Dendritic cell treated with granulocyte-macrophage colony-stimulating factor and Interleukin-4, amounts not matched to agents 40 ng/mL and 50 ng/mL, for 4 days (primary cell): ENCODE results near the gene DOCK1.

ENCODE experiments used
- H3K27ac Mint-ChIP-seq: one replicate; pipeline ENCODE4 v1.8.0; 2022; ENCODE audit warnings: mild to moderate bottlenecking, mixed read lengths
- H3K27me3 Mint-ChIP-seq: one replicate; pipeline ENCODE4 v1.8.0; 2022; ENCODE audit warnings: mild to moderate bottlenecking, mixed read lengths
- H3K36me3 Mint-ChIP-seq: one replicate; pipeline ENCODE4 v1.8.0; 2022; ENCODE audit warnings: low read depth, mixed read lengths
- H3K4me1 Mint-ChIP-seq: one replicate; pipeline ENCODE4 v1.8.0; 2022; ENCODE audit warnings: low read depth, mixed read lengths
- H3K4me3 Mint-ChIP-seq: one replicate; pipeline ENCODE4 v1.8.0; 2022; ENCODE audit warnings: mild to moderate bottlenecking, moderate library complexity, mixed read lengths
- H3K9me3 Mint-ChIP-seq: one replicate; pipeline ENCODE4 v1.8.0; 2022; ENCODE audit warnings: mixed read lengths
- intact Hi-C: fragments of 100-400 bp; cut with micrococcal nuclease; formaldehyde crosslinking; loops from one replicate; pipeline ENCODE4 v1.15.0; 2022

Gene DOCK1

GRCh38 chr10:127145173-127145572 is 239.9 kb downstream of the DOCK1 start:
- H3K36me3 Mint-ChIP-seq = no peaks in the 10 kb centered on the region
- intact Hi-C loops = no loop called here
- H3K4me1 Mint-ChIP-seq = peaks cover 22% of the 10 kb centered on the region
- peaks cover 4% of the 10 kb centered on the region for H3K27me3 Mint-ChIP-seq
- no peaks in the 10 kb centered on the region for H3K9me3 Mint-ChIP-seq
- no peak overlapping the region for H3K4me3 Mint-ChIP-seq
- H3K27ac Mint-ChIP-seq = no peak overlapping the region

GRCh38 chr10:127146661-127147060 is 241.4 kb downstream of the DOCK1 start:
- Mint-ChIP-seq H3K27ac (no peak overlapping the region), H3K4me3 (no peak overlapping the region), H3K36me3 (no peaks in the 10 kb centered on the region), H3K4me1 (peaks cover 25% of the 10 kb centered on the region), H3K27me3 (peaks cover 4% of the 10 kb centered on the region), H3K9me3 (no peaks in the 10 kb centered on the region)
- intact Hi-C loops = no loop called here

GRCh38 chr10:127148066-127148932 is 243.1 kb downstream of the DOCK1 start:
- Mint-ChIP-seq H3K27me3 (peaks cover 4% of the 10 kb centered on the region), H3K27ac (no peak overlapping the region), H3K9me3 (no peaks in the 10 kb centered on the region), H3K36me3 (no peaks in the 10 kb centered on the region), H3K4me1 (peaks cover 25% of the 10 kb centered on the region), H3K4me3 (no peak overlapping the region)
- intact Hi-C loops = no loop called here

- no peaks in the 10 kb centered on the region for H3K9me3 Mint-ChIP-seq
Observed at GRCh38 chr10:127148933-127149220, 243.6 kb downstream of the DOCK1 start.

GRCh38 chr10:127149501-127150081 is 244.4 kb downstream of the DOCK1 start:
- H3K4me1 Mint-ChIP-seq = peaks cover 25% of the 10 kb centered on the region
- H3K27ac Mint-ChIP-seq = no peak overlapping the region
- intact Hi-C loops = no loop called here
- no peaks in the 10 kb centered on the region for H3K36me3 Mint-ChIP-seq
- no peaks in the 10 kb centered on the region for H3K9me3 Mint-ChIP-seq
- peaks cover 2% of the 10 kb centered on the region for H3K27me3 Mint-ChIP-seq
- H3K4me3 Mint-ChIP-seq = no peak overlapping the region

More at GRCh38 chr10:127148933-127149220, 243.6 kb downstream of the DOCK1 start:
- peaks cover 4% of the 10 kb centered on the region for H3K27me3 Mint-ChIP-seq
- no peak overlapping the region for H3K27ac Mint-ChIP-seq
- no peaks in the 10 kb centered on the region for H3K36me3 Mint-ChIP-seq
- peaks cover 25% of the 10 kb centered on the region for H3K4me1 Mint-ChIP-seq
- H3K4me3 Mint-ChIP-seq = no peak overlapping the region
- intact Hi-C loops = no loop called here

- Mint-ChIP-seq H3K27me3 (peaks cover 2% of the 10 kb centered on the region), H3K4me3 (no peak overlapping the region), H3K36me3 (no peaks in the 10 kb centered on the region), H3K9me3 (no peaks in the 10 kb centered on the region), H3K27ac (no peak overlapping the region), H3K4me1 (peaks cover 25% of the 10 kb centered on the region)
- intact Hi-C loops = no loop called here
Observed at GRCh38 chr10:127150136-127150535, 244.9 kb downstream of the DOCK1 start.

GRCh38 chr10:127151541-127151940 is 246.3 kb downstream of the DOCK1 start:
- Mint-ChIP-seq H3K27ac (no peak overlapping the region), H3K4me3 (no peak overlapping the region), H3K4me1 (peaks cover 25% of the 10 kb centered on the region), H3K36me3 (no peaks in the 10 kb centered on the region), H3K27me3 (peaks cover 2% of the 10 kb centered on the region), H3K9me3 (no peaks in the 10 kb centered on the region)
- intact Hi-C loops = no loop called here

GRCh38 chr10:127151981-127152699 is 246.9 kb downstream of the DOCK1 start:
- no peaks in the 10 kb centered on the region for H3K9me3 Mint-ChIP-seq
- H3K4me1 Mint-ChIP-seq = peaks cover 25% of the 10 kb centered on the region
- no peak overlapping the region for H3K27ac Mint-ChIP-seq
- no peaks in the 10 kb centered on the region for H3K36me3 Mint-ChIP-seq
- H3K27me3 Mint-ChIP-seq = peaks cover 2% of the 10 kb centered on the region
- H3K4me3 Mint-ChIP-seq = no peak overlapping the region
- intact Hi-C loops = no loop called here

GRCh38 chr10:127153181-127153580 is 248.0 kb downstream of the DOCK1 start:
- no peak overlapping the region for H3K4me3 Mint-ChIP-seq
- no peaks in the 10 kb centered on the region for H3K27me3 Mint-ChIP-seq
- H3K4me1 Mint-ChIP-seq = peaks cover 21% of the 10 kb centered on the region
- no peaks in the 10 kb centered on the region for H3K9me3 Mint-ChIP-seq
- H3K36me3 Mint-ChIP-seq = no peaks in the 10 kb centered on the region
- intact Hi-C loops = no loop called here
- H3K27ac Mint-ChIP-seq = no peak overlapping the region

GRCh38 chr10:127154831-127155620 is 249.8 kb downstream of the DOCK1 start:
- H3K36me3 Mint-ChIP-seq = no peaks in the 10 kb centered on the region
- H3K4me3 Mint-ChIP-seq = no peak overlapping the region
- intact Hi-C loops = no loop called here
- H3K4me1 Mint-ChIP-seq = peaks cover 4% of the 10 kb centered on the region
- H3K9me3 Mint-ChIP-seq = no peaks in the 10 kb centered on the region
- no peak overlapping the region for H3K27ac Mint-ChIP-seq
- H3K27me3 Mint-ChIP-seq = no peaks in the 10 kb centered on the region

GRCh38 chr10:127157089-127157488 is 251.9 kb downstream of the DOCK1 start:
- no peak overlapping the region for H3K4me3 Mint-ChIP-seq
- intact Hi-C loops = no loop called here
- H3K27ac Mint-ChIP-seq = no peak overlapping the region

GRCh38 chr10:127157506-127158200 is 252.4 kb downstream of the DOCK1 start:
- Mint-ChIP-seq H3K4me3 (no peak overlapping the region), H3K9me3 (no peaks in the 10 kb centered on the region), H3K4me1 (no peaks in the 10 kb centered on the region), H3K36me3 (no peaks in the 10 kb centered on the region), H3K27me3 (no peaks in the 10 kb centered on the region), H3K27ac (no peak overlapping the region)
- intact Hi-C loops = no loop called here

More at GRCh38 chr10:127157089-127157488, 251.9 kb downstream of the DOCK1 start:
- Mint-ChIP-seq H3K27me3 (no peaks in the 10 kb centered on the region), H3K4me1 (no peaks in the 10 kb centered on the region), H3K36me3 (no peaks in the 10 kb centered on the region), H3K9me3 (no peaks in the 10 kb centered on the region)

GRCh38 chr10:127158662-127159061 is 253.4 kb downstream of the DOCK1 start:
- Mint-ChIP-seq H3K9me3 (no peaks in the 10 kb centered on the region), H3K36me3 (no peaks in the 10 kb centered on the region), H3K27me3 (no peaks in the 10 kb centered on the region), H3K27ac (no peak overlapping the region), H3K4me3 (no peak overlapping the region), H3K4me1 (no peaks in the 10 kb centered on the region)
- intact Hi-C loops = no loop called here
